Naive thymus-derived CD8-positive, alpha-beta T cell (primary cell): ENCODE results near the gene ZDHHC13. TPM values are rescaled to one million over a fixed set of nuclear protein-coding genes. Genes with fewer than 3 reads are reported as not detected.
A peak's percentile ranks its signal among the peaks of the same experiment; 100 is the strongest.
"Not testable (repeated sequence)": the region's sequence is repeated elsewhere in the genome, so short reads cannot be mapped to it uniquely, and the experiment has no call there.

Source experiments
- ATAC-seq, 2 donors: fragments of 150-1000 bp; cut with Tn5 transposase in 1 of 2; sonication (Bioruptor Pico), chemical (Tn5 transposase) in 1 of 2; 1 replicate in 1 of 2; 2 replicates in 1 of 2; pipeline ENCODE4 v1.10.0; 2021; ENCODE audit warnings: mild to moderate bottlenecking in 2 of 2, moderate library complexity in 2 of 2
- POLR2A ChIA-PET: fragments of 350-600 bp; sonication (Branson Sonifier 250); formaldehyde crosslinking; loops from one replicate; lab custom pipeline; 2021; ENCODE audit warnings: antibody characterized with exemption; lab: Charles Lee
- DNase-seq, 10 donors: peaks; one replicate each; pipeline versions ENCODE4 v3.0.0 to v3.0.0-alpha.2; 2020 to 2022
- H3K27ac Mint-ChIP-seq, 10 donors: one replicate each; pipeline ENCODE4 v1.8.0; 2020 to 2022; ENCODE audit warnings: mild to moderate bottlenecking in 10 of 10, mixed read lengths in 10 of 10, moderate library complexity in 4 of 10, inconsistent platforms in 1 of 10
- H3K27me3 Mint-ChIP-seq, 5 donors: one replicate each; pipeline ENCODE4 v1.8.0; 2021 to 2022; ENCODE audit warnings: mixed read lengths in 5 of 5
- H3K36me3 Mint-ChIP-seq, 3 donors: one replicate each; pipeline ENCODE4 v1.8.0; 2020 to 2022; ENCODE audit warnings: mixed read lengths in 3 of 3, mild to moderate bottlenecking in 2 of 3, inconsistent platforms in 1 of 3
- H3K4me1 Mint-ChIP-seq, 4 donors: one replicate each; pipeline ENCODE4 v1.8.0; 2021 to 2022; ENCODE audit warnings: mixed read lengths in 4 of 4
- H3K4me3 Mint-ChIP-seq, 10 donors: one replicate each; pipeline ENCODE4 v1.8.0; 2020 to 2022; ENCODE audit warnings: mild to moderate bottlenecking in 10 of 10, mixed read lengths in 10 of 10, moderate library complexity in 6 of 10, inconsistent platforms in 1 of 10
- H3K9me3 Mint-ChIP-seq, 9 donors: one replicate each; pipeline ENCODE4 v1.8.0; 2020 to 2022; ENCODE audit warnings: mixed read lengths in 9 of 9, mild to moderate bottlenecking in 3 of 9, inconsistent platforms in 1 of 9, moderate library complexity in 1 of 9
- polyA plus RNA-seq, 3 donors: library from polyadenylated mRNA; unstranded; fragments of 300-500 nt; fragmentation: Illumina TruSeq; gene quantifications; one replicate each; pipeline ENCODE4 v1.2.3, GENCODE V29; 2021
- total RNA-seq, 8 experiments: library from RNA in 2 of 8; stranded (reverse) in 2 of 8; gene quantifications; one replicate each; pipeline ENCODE4 v1.2.3 and lab custom pipeline; 2021 to 2026

The ZDHHC13 gene
- total and polyA plus RNA-seq, 5 experiments from 2014 or later: 6.1 to 21.4 (median 9.9) TPM

DNA sequence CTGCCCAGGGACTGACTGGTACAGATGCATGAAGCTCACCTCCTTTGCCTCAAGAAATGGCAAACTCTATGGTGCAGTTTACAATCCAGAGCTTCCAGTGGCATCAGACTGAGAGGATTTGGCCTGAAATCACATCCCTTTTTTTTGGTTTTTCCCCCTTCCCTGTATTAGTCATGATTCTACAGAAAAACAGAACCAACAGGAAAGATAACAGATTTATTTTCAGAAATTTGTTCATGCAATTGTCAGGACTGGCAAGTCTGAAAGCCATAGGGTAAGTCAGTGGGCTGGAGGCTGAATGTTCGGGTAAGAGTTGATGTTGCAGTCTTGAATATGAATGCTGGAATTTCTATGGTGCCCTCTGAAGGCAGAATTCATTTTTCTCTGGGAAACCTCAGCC is 12.0 kb upstream of the ZDHHC13 start:
- no peak for DNase-seq
- Mint-ChIP-seq H3K9me3 (peaks cover 0 to 12% (median 4%) of the 10 kb centered on the region in 9 donors), H3K36me3 (peaks cover 0 to 5% (median 0%) of the 10 kb centered on the region in 3 donors), H3K27ac (no peak overlapping the region), H3K4me1 (no peaks in the 10 kb centered on the region), H3K4me3 (no peak overlapping the region), H3K27me3 (peaks cover 8 to 30% (median 13%) of the 10 kb centered on the region in 5 donors)
- no peak for ATAC-seq
- POLR2A ChIA-PET: no interaction called here

DNA sequence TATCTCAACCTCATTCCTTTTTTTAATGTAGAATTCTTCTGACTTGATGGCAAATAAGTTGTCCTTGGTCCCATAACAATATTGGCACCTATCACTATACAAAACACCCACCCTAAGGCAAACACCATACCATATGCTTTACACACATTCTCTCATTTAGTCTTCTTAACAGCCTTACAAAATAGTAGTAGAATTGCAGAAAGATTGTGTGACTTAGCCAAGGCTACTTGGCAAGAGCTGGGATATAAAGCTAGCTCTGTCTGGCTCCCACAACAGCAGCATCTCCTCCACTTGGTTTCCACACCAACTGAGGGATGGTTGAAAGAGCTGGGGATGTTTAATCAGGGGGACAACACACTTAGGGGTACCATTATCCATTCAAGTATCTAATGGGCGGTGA is 9.8 kb upstream of the ZDHHC13 start:
- H3K4me1 Mint-ChIP-seq: no peaks in the 10 kb centered on the region
- peaks cover 0 to 5% (median 0%) of the 10 kb centered on the region in 9 donors for H3K9me3 Mint-ChIP-seq
- DNase-seq (no peak), ATAC-seq (no peak)
- H3K27ac Mint-ChIP-seq: no peak overlapping the region
- POLR2A ChIA-PET: no interaction called here
- no peak overlapping the region for H3K4me3 Mint-ChIP-seq
- no peaks in the 10 kb centered on the region for H3K36me3 Mint-ChIP-seq
- peaks cover 7 to 26% (median 9%) of the 10 kb centered on the region in 5 donors for H3K27me3 Mint-ChIP-seq

DNA sequence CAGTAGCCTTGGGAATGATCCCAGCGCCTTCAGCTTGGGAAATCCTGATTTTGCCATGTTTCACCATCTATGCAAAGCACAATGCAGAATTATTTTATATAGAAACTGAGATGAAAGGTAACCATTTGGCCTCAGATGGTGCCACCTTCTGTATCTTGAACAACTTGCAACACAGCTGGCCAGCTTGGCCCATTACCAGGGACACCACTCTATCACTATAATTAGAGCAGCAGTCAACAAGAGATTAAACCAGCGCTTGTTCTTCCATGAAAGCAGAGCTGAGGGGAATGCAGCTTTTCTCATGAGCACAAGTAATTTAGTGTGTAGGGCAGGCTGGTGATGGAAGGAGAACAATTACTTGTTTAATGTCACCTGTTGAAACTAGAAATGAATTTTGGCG is 6.7 kb upstream of the ZDHHC13 start:
- no peak overlapping the region for H3K4me3 Mint-ChIP-seq
- no peak overlapping the region for H3K27ac Mint-ChIP-seq
- H3K36me3 Mint-ChIP-seq: no peaks in the 10 kb centered on the region
- peaks cover 0 to 5% (median 0%) of the 10 kb centered on the region in 9 donors for H3K9me3 Mint-ChIP-seq
- POLR2A ChIA-PET: no interaction called here
- ATAC-seq (no peak), DNase-seq (no peak)
- H3K4me1 Mint-ChIP-seq: no peaks in the 10 kb centered on the region
- peaks cover 5 to 26% (median 7%) of the 10 kb centered on the region in 5 donors for H3K27me3 Mint-ChIP-seq

DNA sequence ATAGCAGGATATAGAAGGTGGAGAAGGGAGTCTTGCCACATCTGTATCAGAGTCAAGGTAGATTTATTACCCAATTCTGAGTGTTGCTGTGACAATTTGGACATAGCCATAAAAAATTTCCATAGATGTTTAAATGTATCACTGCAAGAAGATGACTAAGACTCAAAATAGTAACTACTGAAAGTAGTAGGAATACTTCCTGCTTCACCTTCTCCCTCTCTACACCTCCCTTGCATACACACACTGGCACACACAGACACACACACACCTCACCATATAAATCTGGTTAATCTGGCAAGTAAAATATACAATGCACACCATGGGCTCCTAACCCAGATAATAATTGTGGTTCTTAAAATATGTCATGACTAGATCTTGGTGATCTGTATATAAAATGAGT is 5.2 kb upstream of the ZDHHC13 start:
- ATAC-seq (no peak), DNase-seq (no peak)
- no peak overlapping the region for H3K4me3 Mint-ChIP-seq
- peaks cover 5 to 15% (median 7%) of the 10 kb centered on the region in 5 donors for H3K27me3 Mint-ChIP-seq
- H3K27ac Mint-ChIP-seq: no peak overlapping the region
- peaks cover 0 to 5% (median 0%) of the 10 kb centered on the region in 9 donors for H3K9me3 Mint-ChIP-seq
- H3K4me1 Mint-ChIP-seq: peaks cover 0 to 7% (median 6%) of the 10 kb centered on the region in 4 donors
- H3K36me3 Mint-ChIP-seq: no peaks in the 10 kb centered on the region
- POLR2A ChIA-PET: no interaction called here

DNA sequence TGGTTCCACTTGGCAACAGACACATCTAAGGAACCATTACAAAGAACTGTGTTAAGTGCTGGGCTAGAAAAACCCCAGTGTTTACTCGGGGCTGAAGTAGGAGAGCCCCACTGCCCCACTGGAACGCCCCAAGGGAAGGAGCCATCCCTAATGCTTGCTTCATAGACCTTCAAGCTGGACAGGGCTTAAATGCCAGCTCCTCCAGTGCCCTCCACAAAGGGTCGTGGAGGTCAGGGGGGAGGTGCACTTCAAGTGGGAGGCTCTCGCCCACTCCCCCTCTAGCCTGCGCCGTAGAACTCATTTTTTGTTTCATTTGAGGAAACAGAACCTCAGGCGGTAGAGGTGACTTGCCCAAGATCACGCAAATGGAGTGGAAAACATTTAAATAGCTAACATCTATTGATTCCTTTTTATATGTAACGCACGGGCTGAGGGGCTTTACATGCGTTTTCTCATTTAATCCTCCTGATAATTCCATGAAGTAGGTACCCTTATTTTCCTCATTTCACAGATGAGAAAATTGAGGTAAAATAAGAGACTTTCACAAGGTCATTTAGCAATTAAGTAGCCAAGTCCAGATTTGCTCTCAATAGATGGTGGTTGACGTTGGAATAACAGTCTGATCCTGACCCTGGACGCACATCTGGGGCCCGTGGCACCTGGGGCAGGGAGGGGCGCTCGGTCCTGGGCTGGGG is 545 bp upstream of the ZDHHC13 start:
- DNase-seq (no peak), ATAC-seq (no peak)
- Mint-ChIP-seq H3K36me3 (peaks cover 5 to 6% (median 5%) of the 10 kb centered on the region in 3 donors), H3K9me3 (no peaks in the 10 kb centered on the region), H3K27ac (peak overlapping the region in 9 of 10 donors; percentile 8 to 96 (median 92)), H3K4me3 (peak overlapping the region; percentile 90 to 99 (median 94)), H3K27me3 (no peaks in the 10 kb centered on the region), H3K4me1 (peaks cover 10 to 50% (median 49%) of the 10 kb centered on the region in 4 donors)
- POLR2A ChIA-PET: no interaction called here

DNA sequence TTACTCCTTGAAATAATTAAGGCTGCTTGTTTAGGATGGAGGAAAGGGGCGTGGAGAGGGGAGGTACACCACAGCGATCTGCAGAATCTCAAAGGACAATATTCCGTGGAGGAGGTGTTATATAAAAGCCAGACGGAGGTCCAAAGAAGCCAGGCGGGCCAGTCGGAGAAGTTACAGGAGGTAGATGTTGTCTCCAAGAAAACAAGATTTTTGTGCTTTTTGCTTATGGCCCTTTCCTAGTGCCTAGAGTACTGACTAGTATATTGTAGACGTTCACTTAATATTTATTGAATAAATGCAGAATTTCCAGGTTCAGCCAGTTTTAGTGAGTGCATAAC is 761 bp downstream of the ZDHHC13 start:
- no peaks in the 10 kb centered on the region for H3K9me3 Mint-ChIP-seq
- H3K27me3 Mint-ChIP-seq: no peaks in the 10 kb centered on the region
- ATAC-seq (no peak), DNase-seq (no peak)
- peaks cover 13 to 58% (median 55%) of the 10 kb centered on the region in 4 donors for H3K4me1 Mint-ChIP-seq
- H3K27ac Mint-ChIP-seq: peak overlapping the region in 9 of 10 donors; percentile 13 to 94 (median 80)
- H3K36me3 Mint-ChIP-seq: peaks cover 5 to 6% (median 5%) of the 10 kb centered on the region in 3 donors
- POLR2A ChIA-PET: no interaction called here
- peak overlapping the region; percentile 85 to 99 (median 94) for H3K4me3 Mint-ChIP-seq

DNA sequence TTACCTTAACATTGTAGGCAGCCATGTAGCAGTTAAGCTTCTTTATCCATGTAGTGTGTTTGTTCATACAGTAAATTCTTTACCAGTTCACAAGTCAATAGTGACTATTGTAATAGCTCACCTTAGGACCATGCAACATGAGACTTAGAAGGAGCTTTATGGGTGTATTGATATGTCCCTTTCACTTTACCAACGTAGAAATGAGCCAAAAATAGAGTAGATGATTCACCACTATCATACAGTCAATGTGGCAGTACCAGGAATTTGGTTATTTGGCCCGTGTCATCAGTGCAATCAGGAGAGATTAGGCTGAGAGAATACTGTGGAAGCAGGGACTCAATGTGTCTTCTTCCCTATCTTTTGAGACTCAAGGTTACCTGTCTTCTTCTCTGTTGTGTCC is 4.7 kb downstream of the ZDHHC13 start:
- no peak overlapping the region for H3K4me3 Mint-ChIP-seq
- H3K36me3 Mint-ChIP-seq: peaks cover 5 to 25% (median 21%) of the 10 kb centered on the region in 3 donors
- H3K27me3 Mint-ChIP-seq: no peaks in the 10 kb centered on the region
- peaks cover 0 to 3% (median 0%) of the 10 kb centered on the region in 9 donors for H3K9me3 Mint-ChIP-seq
- H3K27ac Mint-ChIP-seq: peak overlapping the region in 1 of 10 donors; percentile 25
- POLR2A ChIA-PET: no interaction called here
- no peak for ATAC-seq
- DNase-seq: no peak
- peaks cover 17 to 64% (median 62%) of the 10 kb centered on the region in 4 donors for H3K4me1 Mint-ChIP-seq

DNA sequence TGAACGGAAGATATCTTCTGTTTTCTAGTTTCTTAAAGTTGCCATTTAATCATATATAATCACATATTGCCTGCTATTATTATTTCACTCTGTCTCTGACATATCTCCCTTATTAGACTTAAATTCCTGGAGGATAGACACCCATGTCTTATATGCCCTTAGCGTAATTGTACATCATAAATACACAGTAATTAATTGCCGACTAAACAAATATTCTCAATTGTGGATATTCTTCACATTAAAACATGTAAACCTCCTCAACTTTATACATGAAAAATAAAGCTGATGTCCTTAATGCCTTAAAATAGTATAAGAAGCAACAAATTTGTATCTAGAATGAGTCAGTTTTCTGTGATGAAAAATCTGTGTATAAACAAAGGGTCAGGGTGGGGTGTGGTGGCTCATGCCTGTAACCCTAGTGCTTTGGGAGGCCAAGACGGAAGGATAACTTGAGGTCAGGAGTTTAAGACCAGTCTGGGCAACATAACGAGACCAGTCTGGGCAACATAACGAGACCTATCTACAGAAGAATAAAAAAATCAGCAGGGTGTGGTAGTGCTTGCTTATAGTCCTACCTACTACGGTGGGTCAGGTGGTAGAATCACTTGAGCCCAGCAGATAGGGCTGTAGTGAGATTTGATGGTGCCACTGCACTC is 6.1 kb downstream of the ZDHHC13 start:
- Mint-ChIP-seq H3K27me3 (no peaks in the 10 kb centered on the region), H3K9me3 (peaks cover 0 to 11% (median 2%) of the 10 kb centered on the region in 9 donors), H3K4me1 (peaks cover 17 to 62% (median 53%) of the 10 kb centered on the region in 4 donors), H3K36me3 (peaks cover 8 to 39% (median 33%) of the 10 kb centered on the region in 3 donors), H3K27ac (no peak overlapping the region), H3K4me3 (no peak overlapping the region)
- POLR2A ChIA-PET: interaction anchor here (1.0 kb wide), 1 partner anchor 34 kb away, joined by 3 read pairs; no protein-coding TSS in a partner anchor
- ATAC-seq (no peak), DNase-seq (no peak)

DNA sequence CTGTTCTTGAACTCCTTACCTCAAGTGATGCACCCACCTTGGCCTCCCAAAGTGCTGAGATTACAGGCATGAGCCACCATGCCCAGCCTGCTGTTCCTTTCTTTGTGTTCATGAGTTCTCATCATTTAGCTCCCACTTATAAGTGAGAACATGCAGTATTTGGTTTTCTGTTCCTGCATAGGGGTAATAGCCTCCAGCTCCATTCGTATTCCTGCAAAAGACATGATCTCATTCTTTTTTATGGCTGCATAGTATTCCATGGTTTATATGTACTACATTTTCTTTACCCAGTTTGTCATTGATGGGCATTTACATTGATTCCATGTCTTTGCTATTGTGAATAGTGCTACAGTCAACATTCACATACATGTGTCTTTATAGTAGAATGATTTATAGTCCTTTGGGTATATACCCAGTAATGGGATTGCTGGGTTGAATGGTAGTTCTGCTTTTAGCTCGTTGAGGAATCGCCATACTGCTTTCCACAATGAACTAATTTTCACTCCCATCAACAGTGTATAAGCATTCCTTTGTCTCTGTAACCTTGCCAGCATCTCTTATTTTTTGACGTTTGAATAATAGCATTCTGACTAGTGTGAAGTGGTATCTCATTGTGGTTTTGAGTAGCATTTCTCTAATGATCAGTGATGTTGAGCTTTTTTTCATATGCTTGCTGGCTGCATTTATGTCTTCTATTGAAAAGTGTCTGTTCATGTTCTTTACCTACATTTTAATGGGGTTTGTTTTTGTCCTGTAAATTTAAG is 9.8 kb downstream of the ZDHHC13 start:
- POLR2A ChIA-PET, H3K27me3 Mint-ChIP-seq: not testable (repeated sequence)
- peaks cover 6 to 64% (median 45%) of the 10 kb centered on the region in 3 donors for H3K36me3 Mint-ChIP-seq

DNA sequence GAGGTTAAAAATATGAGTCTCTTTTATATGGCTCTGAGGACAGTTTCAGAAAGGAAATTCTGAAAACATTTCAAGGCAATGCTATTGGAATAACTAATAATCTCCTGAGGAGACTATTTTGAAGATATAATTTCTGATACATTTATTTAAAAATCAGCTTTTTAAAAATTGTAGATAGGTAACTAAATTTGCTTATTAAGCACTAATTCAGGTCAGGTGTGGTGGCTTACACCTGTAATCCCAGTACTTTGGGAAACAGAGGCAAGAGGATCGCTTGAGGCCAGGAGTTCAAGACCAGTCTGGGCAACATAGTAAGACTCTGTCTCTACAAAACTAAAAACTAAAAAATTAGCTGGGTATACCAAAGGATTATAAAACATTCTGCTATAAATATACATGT is 17.0 kb downstream of the ZDHHC13 start:
- H3K27ac Mint-ChIP-seq: no peak overlapping the region
- H3K27me3 Mint-ChIP-seq: no peaks in the 10 kb centered on the region
- ATAC-seq (no peak), DNase-seq (no peak)
- POLR2A ChIA-PET: no interaction called here
- H3K36me3 Mint-ChIP-seq: peaks cover 17 to 47% (median 36%) of the 10 kb centered on the region in 3 donors
- no peak overlapping the region for H3K4me3 Mint-ChIP-seq
- H3K4me1 Mint-ChIP-seq: peaks cover 0 to 2% (median under 1%) of the 10 kb centered on the region in 4 donors
- peaks cover 0 to 29% (median 19%) of the 10 kb centered on the region in 9 donors for H3K9me3 Mint-ChIP-seq

More for the DNA sequence above, 9.8 kb downstream of the ZDHHC13 start:
- Mint-ChIP-seq H3K4me1 (peaks cover 4 to 31% (median 18%) of the 10 kb centered on the region in 4 donors), H3K9me3 (peaks cover 0 to 36% (median 10%) of the 10 kb centered on the region in 9 donors)
- not testable (repeated sequence) for ATAC-seq, DNase-seq, H3K4me3 Mint-ChIP-seq, H3K27ac Mint-ChIP-seq

DNA sequence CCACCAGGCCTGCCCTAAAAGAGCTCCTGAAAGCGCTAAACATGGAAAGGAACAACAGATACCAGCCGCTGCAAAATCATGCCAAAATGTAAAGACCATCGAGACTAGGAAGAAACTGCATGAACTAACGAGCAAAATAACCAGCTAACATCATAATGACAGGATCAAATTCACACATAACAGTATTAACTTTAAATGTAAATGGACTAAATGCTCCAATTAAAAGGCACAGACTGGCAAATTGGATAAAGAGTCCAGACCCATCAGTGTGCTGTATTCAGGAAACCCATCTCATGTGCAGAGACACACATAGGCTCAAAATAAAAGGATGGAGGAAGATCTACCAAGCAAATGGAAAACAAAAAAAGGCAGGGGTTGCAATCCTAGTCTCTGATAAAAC is 19.9 kb downstream of the ZDHHC13 start:
- not testable (repeated sequence) for H3K27me3 Mint-ChIP-seq

DNA sequence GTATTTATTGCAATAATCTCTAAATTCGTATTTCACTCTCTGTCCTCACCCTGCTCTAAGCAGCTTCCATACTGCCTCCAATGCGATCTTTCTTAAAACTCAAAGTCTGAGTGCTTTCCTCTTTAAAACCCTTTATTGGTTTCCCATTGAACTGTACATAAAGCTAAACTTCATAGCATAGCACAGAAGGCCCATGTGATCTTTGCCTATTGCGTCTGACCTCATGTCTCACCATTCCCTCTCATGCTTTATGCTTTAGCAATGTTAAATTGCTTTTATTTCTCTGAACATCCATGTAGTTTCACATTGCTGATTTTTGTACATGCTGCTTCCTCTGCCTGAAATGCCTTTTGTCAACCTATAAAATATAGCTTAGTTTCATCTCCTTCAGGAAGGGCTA is 28.4 kb downstream of the ZDHHC13 start:
- Mint-ChIP-seq H3K27me3 (no peaks in the 10 kb centered on the region), H3K4me3 (no peak overlapping the region), H3K9me3 (no peaks in the 10 kb centered on the region), H3K36me3 (peaks cover 7 to 45% (median 18%) of the 10 kb centered on the region in 3 donors), H3K27ac (no peak overlapping the region), H3K4me1 (peaks cover 0 to 2% (median 1%) of the 10 kb centered on the region in 4 donors)
- POLR2A ChIA-PET: no interaction called here
- no peak for ATAC-seq
- DNase-seq: no peak

More for the DNA sequence above, 19.9 kb downstream of the ZDHHC13 start:
- ATAC-seq, H3K4me1 Mint-ChIP-seq, H3K4me3 Mint-ChIP-seq, POLR2A ChIA-PET, DNase-seq, H3K27ac Mint-ChIP-seq: not testable (repeated sequence)
- peaks cover 15 to 26% (median 17%) of the 10 kb centered on the region in 3 donors for H3K36me3 Mint-ChIP-seq
- peaks cover 0 to 15% (median 10%) of the 10 kb centered on the region in 9 donors for H3K9me3 Mint-ChIP-seq
